ENCODE measurements around the gene ATG9B. TPM values are rescaled to one million over a fixed set of nuclear protein-coding genes. Genes with fewer than 3 reads are reported as not detected.

ATG9B gene
- total RNA-seq, 4 donors from 2014 or later, result 47.6 to 125 (median 59.8) TPM

GRCh38 chr7:150986556-150986955, 37.7 kb downstream of the ATG9B start:
- WGBS, 2 donors, result 55 to 56% methylated on average over 5 of the region's 5 CpGs
- H3K4me3 ChIP-seq (ENCODE audit: low read depth, poor library complexity, severe bottlenecking), result no peak overlapping the region
- TF ChIP-seq CTCF (IDR thresholded peaks at IDR 0.05) (no peak), POLR2A (IDR thresholded peaks at IDR 0.05) (no peak)
- intact Hi-C loops (cut with DNase I; ENCODE audit: low total_unique reads), result loop anchor here (10.0 kb wide), 1 partner anchor 82 kb away; no protein-coding TSS in a partner anchor
- DNase-seq (ENCODE audit: low spot score in 2 of 2), result no peak

DNA sequence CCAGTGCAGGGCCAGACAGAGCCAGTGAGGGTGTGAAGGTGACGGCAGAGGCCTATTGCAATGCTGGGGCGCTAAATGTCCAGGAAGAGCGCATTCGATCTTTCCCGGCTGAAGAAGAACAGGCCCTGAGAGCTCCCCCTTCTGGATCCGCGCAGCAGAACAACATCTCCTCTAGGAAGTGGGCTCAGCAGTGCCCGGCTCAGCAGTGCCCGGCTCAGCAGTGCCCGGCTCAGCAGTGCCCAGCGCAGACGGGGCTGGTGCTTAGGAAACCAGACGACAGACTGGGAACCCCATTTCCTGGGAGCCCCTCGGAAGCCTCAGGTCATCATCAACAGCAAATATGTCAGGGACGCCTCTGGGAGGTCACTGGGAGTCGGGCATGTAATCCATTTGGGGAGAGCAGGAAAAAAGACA, 38.2 kb downstream of the ATG9B start:
- WGBS, 2 donors, result 12 to 13% methylated on average over 14 to 16 of the region's 16 CpGs
- intact Hi-C loops (cut with DNase I; ENCODE audit: low total_unique reads), result loop anchor here (10.0 kb wide), 1 partner anchor 81 kb away; no protein-coding TSS in a partner anchor
- H3K4me3 ChIP-seq (ENCODE audit: low read depth, poor library complexity, severe bottlenecking), result no peak overlapping the region
- TF ChIP-seq CTCF (IDR thresholded peaks at IDR 0.05), result no peak
- no peak for TF ChIP-seq POLR2A (IDR thresholded peaks at IDR 0.05)
- DNase-seq (ENCODE audit: low spot score in 2 of 2), result no peak

DNA sequence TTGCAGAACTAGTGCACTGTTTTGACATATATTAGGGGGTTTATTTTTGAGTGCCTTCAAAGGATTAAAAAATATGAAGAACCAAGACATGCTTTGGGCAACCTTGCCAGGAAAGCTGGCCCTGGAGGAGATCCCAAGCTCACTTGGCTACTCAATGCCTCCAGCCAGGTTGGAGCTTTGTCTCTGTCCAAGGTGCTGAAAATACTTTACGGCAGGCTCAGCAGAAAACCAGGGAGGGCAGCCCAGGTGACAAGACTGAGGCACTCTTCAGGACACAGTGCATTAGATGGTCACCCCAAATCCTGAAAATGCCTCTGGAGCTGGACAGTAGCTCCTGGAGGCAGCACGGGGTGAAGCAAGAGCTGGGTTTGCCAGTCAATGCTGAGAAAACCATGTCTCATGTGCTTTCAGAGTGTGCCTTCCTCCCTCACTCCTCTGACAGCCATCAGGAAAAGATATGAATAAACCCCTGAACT, 40.4 kb downstream of the ATG9B start:
- TF ChIP-seq POLR2A (IDR thresholded peaks at IDR 0.05), result no peak
- no peak for TF ChIP-seq CTCF (IDR thresholded peaks at IDR 0.05)
- no peak overlapping the region for H3K4me3 ChIP-seq (ENCODE audit: low read depth, poor library complexity, severe bottlenecking)
- intact Hi-C loops (cut with DNase I; ENCODE audit: low total_unique reads), result loop anchor here (10.0 kb wide), 1 partner anchor 79 kb away; no protein-coding TSS in a partner anchor
- WGBS, 2 donors, result 5 to 9% methylated on average over 2 of the region's 2 CpGs
- no peak for DNase-seq (ENCODE audit: low spot score in 2 of 2)

GRCh38 chr7:150982351-150982750, 41.9 kb downstream of the ATG9B start:
- intact Hi-C loops (cut with DNase I; ENCODE audit: low total_unique reads), result loop anchor here (10.0 kb wide), 1 partner anchor 78 kb away; no protein-coding TSS in a partner anchor
- DNase-seq (ENCODE audit: low spot score in 2 of 2), result no peak
- 22 to 42% methylated on average over 3 of the region's 3 CpGs for WGBS, 2 donors
- TF ChIP-seq CTCF (IDR thresholded peaks at IDR 0.05) (no peak), POLR2A (IDR thresholded peaks at IDR 0.05) (no peak)
- no peak overlapping the region for H3K4me3 ChIP-seq (ENCODE audit: low read depth, poor library complexity, severe bottlenecking)

GRCh38 chr7:150981644-150982043, 42.6 kb downstream of the ATG9B start:
- WGBS, 2 donors, result 61% methylated on average over 6 of the region's 6 CpGs
- no peak for TF ChIP-seq CTCF (IDR thresholded peaks at IDR 0.05)
- no peak for TF ChIP-seq POLR2A (IDR thresholded peaks at IDR 0.05)
- DNase-seq (ENCODE audit: low spot score in 2 of 2), result no peak
- intact Hi-C loops (cut with DNase I; ENCODE audit: low total_unique reads), result loop anchor here (10.0 kb wide), 1 partner anchor 77 kb away; no protein-coding TSS in a partner anchor
- no peak overlapping the region for H3K4me3 ChIP-seq (ENCODE audit: low read depth, poor library complexity, severe bottlenecking)

GRCh38 chr7:150980663-150981062, 43.6 kb downstream of the ATG9B start:
- TF ChIP-seq CTCF (IDR thresholded peaks at IDR 0.05), result no peak
- no peak overlapping the region for H3K4me3 ChIP-seq (ENCODE audit: low read depth, poor library complexity, severe bottlenecking)
- WGBS, 2 donors, result 37 to 46% methylated on average over 2 of the region's 2 CpGs
- intact Hi-C loops (cut with DNase I; ENCODE audit: low total_unique reads), result loop anchor here (10.0 kb wide), 1 partner anchor 76 kb away; no protein-coding TSS in a partner anchor
- DNase-seq (ENCODE audit: low spot score in 2 of 2), result no peak
